Measurements from ENCODE around the gene IRX6.

GRCh38 chr16:55279598-55279997, 44.4 kb upstream of the IRX6 start:
- TF ChIP-seq CTCF (conservative IDR thresholded peaks at IDR 0.05; ENCODE audit: low read depth in 2 of 2) (no peak), EZH2 (IDR thresholded peaks at IDR 0.05; ENCODE audit: low read depth, unreplicated experiment) (no peak), POLR2AphosphoS5 (IDR thresholded peaks at IDR 0.05; ENCODE audit: low read depth) (no peak), REST (IDR thresholded peaks at IDR 0.05; ENCODE audit: unreplicated experiment) (no peak), JUNB (IDR thresholded peaks at IDR 0.05; ENCODE audit: unreplicated experiment) (no peak), ZNF114 (CRISPR knock-in tag; IDR thresholded peaks at IDR 0.05) (no peak), EZH2phosphoT487 (IDR thresholded peaks at IDR 0.05; ENCODE audit: unreplicated experiment) (no peak), CREB1 (CRISPR knock-in tag; IDR thresholded peaks at IDR 0.05; ENCODE audit: low read depth) (no peak)
- TF ChIP-seq, protein P1, sequence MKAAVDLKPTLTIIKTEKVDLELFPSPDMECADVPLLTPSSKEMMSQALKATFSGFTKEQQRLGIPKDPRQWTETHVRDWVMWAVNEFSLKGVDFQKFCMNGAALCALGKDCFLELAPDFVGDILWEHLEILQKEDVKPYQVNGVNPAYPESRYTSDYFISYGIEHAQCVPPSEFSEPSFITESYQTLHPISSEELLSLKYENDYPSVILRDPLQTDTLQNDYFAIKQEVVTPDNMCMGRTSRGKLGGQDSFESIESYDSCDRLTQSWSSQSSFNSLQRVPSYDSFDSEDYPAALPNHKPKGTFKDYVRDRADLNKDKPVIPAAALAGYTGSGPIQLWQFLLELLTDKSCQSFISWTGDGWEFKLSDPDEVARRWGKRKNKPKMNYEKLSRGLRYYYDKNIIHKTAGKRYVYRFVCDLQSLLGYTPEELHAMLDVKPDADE (IDR thresholded peaks at IDR 0.05): no peak

Measured in GM23338 (cell line).